A549 (cell line): ENCODE measurements around the gene DDX31.

ENCODE experiments used
- HDAC2 ChIP-seq: fragments of 200-600 bp; sonication (generic); IDR thresholded peaks from 2 replicates; pipeline ENCODE4 v1.6.1; 2016
- HOXA7 ChIP-seq: fragments of 250-450 bp; sonication (Bioruptor Pico); IDR thresholded peaks from 2 replicates; pipeline ENCODE4 v1.5.0; 2020; ENCODE audit warnings: mild to moderate bottlenecking, moderate library complexity
- POLR2A ChIP-seq: IDR thresholded peaks from 2 replicates; pipeline ENCODE4 v1.6.1; 2012; ENCODE audit warnings: mild to moderate bottlenecking, low read length
- SMC3 ChIP-seq: fragments of >200 bp; sonication (Bioruptor Twin); formaldehyde crosslinking; IDR thresholded peaks from 3 replicates; pipeline ENCODE4 v1.6.1; 2018; ENCODE audit warnings: inconsistent platforms
- SREBF2 ChIP-seq: fragments of 450-650 bp; IDR thresholded peaks from 2 replicates; pipeline ENCODE4 v1.6.1; 2014; ENCODE audit warnings: mild to moderate bottlenecking, moderate library complexity
- TF ChIP-seq, protein P1 (sequence below): fragments of >200 bp; sonication (Bioruptor Twin); formaldehyde crosslinking; IDR thresholded peaks from 3 replicates; pipeline ENCODE4 v1.5.1; 2016

GRCh38 chr9:132588501-132589147 is 81.2 kb downstream of the DDX31 start:
- TF ChIP-seq, protein P1, sequence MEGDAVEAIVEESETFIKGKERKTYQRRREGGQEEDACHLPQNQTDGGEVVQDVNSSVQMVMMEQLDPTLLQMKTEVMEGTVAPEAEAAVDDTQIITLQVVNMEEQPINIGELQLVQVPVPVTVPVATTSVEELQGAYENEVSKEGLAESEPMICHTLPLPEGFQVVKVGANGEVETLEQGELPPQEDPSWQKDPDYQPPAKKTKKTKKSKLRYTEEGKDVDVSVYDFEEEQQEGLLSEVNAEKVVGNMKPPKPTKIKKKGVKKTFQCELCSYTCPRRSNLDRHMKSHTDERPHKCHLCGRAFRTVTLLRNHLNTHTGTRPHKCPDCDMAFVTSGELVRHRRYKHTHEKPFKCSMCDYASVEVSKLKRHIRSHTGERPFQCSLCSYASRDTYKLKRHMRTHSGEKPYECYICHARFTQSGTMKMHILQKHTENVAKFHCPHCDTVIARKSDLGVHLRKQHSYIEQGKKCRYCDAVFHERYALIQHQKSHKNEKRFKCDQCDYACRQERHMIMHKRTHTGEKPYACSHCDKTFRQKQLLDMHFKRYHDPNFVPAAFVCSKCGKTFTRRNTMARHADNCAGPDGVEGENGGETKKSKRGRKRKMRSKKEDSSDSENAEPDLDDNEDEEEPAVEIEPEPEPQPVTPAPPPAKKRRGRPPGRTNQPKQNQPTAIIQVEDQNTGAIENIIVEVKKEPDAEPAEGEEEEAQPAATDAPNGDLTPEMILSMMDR: no peak
- TF ChIP-seq SREBF2 (no peak), HDAC2 (no peak), POLR2A (no peak), SMC3 (no peak), HOXA7 (CRISPR knock-in tag) (no peak)
